K562 (cell line): ENCODE measurements around the gene PLTP. TPM values are rescaled to one million over a fixed set of nuclear protein-coding genes. Genes with fewer than 3 reads are reported as not detected.

ENCODE experiments used
- CHCHD3 ChIP-seq: fragments of 250-450 bp; sonication (Bioruptor Pico); IDR thresholded peaks from 2 replicates; pipeline ENCODE4 v2.1.2; 2022; ENCODE audit warnings: mild to moderate bottlenecking
- CREB1 ChIP-seq, 2 experiments: sonication (generic) in 1 of 2; formaldehyde crosslinking in 1 of 2; IDR thresholded peaks; 2 replicates each; pipeline versions ENCODE4 v1.6.1 to v1.8.0; 2012 to 2022; ENCODE audit warnings: inconsistent platforms in 1 of 2, mild to moderate bottlenecking in 1 of 2, missing genetic modification reagents in 1 of 2, moderate library complexity in 1 of 2
- FOXM1 ChIP-seq, 2 experiments: fragments of 450-650 bp in 1 of 2; sonication (generic) in 1 of 2; formaldehyde crosslinking in 1 of 2; IDR thresholded peaks; 2 replicates each; pipeline versions ENCODE4 v1.6.1 to v1.9.0; 2017 to 2022; ENCODE audit warnings: low read depth in 2 of 2, mild to moderate bottlenecking in 2 of 2, missing genetic modification reagents in 1 of 2, moderate library complexity in 1 of 2
- GTF2A2 ChIP-seq: IDR thresholded peaks from 2 replicates; pipeline ENCODE4 v1.6.1; 2016; ENCODE audit warnings: mild to moderate bottlenecking, missing genetic modification characterization, missing compliant biosample characterization
- OTX1 ChIP-seq: fragments of 450-650 bp; formaldehyde crosslinking; IDR thresholded peaks from 2 replicates; pipeline ENCODE4 v1.4.0; 2022; ENCODE audit warnings: mild to moderate bottlenecking
- RAD51 ChIP-seq: fragments of 450-650 bp; IDR thresholded peaks from 2 replicates; pipeline ENCODE4 v1.7.1; 2016; ENCODE audit warnings: low read depth, mild to moderate bottlenecking, borderline replicate concordance
- RBBP5 ChIP-seq: fragments of 200-600 bp; sonication (generic); IDR thresholded peaks from 2 replicates; pipeline ENCODE4 v1.6.1; 2012; ENCODE audit warnings: borderline replicate concordance, mild to moderate bottlenecking, low read length, control low read depth, inconsistent platforms; ENCODE audit not compliant: insufficient read depth, poor library complexity, severe bottlenecking
- SP2 ChIP-seq: IDR thresholded peaks from 2 replicates; pipeline ENCODE4 v1.6.1; 2011; ENCODE audit warnings: mild to moderate bottlenecking, low read depth, low read length, moderate library complexity; ENCODE audit not compliant: poor library complexity, severe bottlenecking; ENCODE audit errors: extremely low read depth
- TAF7 ChIP-seq: fragments of 450-650 bp; IDR thresholded peaks from 2 replicates; pipeline ENCODE4 v1.6.1; 2016; ENCODE audit warnings: missing genetic modification characterization, missing compliant biosample characterization
- TEAD1 ChIP-seq, 2 experiments: fragments of 450-650 bp in 1 of 2; sonication (generic) in 1 of 2; formaldehyde crosslinking; IDR thresholded peaks; 2 replicates each; pipeline versions ENCODE4 v1.4.0 to v1.8.0; 2020 to 2022; ENCODE audit warnings: mild to moderate bottlenecking in 2 of 2, missing genetic modification reagents in 1 of 2
- TGIF2 ChIP-seq: sonication (generic); formaldehyde crosslinking; IDR thresholded peaks from 2 replicates; pipeline ENCODE4 v1.8.1; 2022; ENCODE audit warnings: mild to moderate bottlenecking, missing genetic modification reagents, moderate library complexity
- TRIM28 ChIP-seq: fragments of 450-650 bp; IDR thresholded peaks from 2 replicates; pipeline ENCODE4 v1.6.1; 2017
- ZNF695 ChIP-seq: fragments of 450-650 bp; formaldehyde crosslinking; IDR thresholded peaks from 2 replicates; pipeline ENCODE4 v1.4.0; 2020; ENCODE audit warnings: mild to moderate bottlenecking, moderate library complexity
- polyA plus RNA-seq, 8 experiments: library from polyadenylated mRNA; depleted of rRNA in 4 of 8; stranded (reverse) in 5 of 8; unstranded in 3 of 8; fragments of >200 nt; fragmentation: Nextera tagmentation in 2 of 8; fragmentation: Illumina TruSeq in 1 of 8; extraction: Ambion mirVana in 2 of 8; extraction: Trizol in 1 of 8; gene quantifications; 2 replicates each; pipeline versions ENCODE4 v1.2.1 to v1.2.3, GENCODE V29; 2011 to 2014; ENCODE audit warnings: inconsistent platforms in 1 of 8, missing spikeins in 1 of 8
- total RNA-seq, 7 experiments: library from RNA; depleted of rRNA in 6 of 7; stranded (reverse); fragments of >200 nt in 6 of 7; fragmentation: Illumina TruSeq in 2 of 7; extraction: Trizol in 2 of 7; gene quantifications; 2 replicates each; pipeline versions ENCODE4 v1.2.1 to v1.2.3, GENCODE V29; 2011 to 2021; ENCODE audit warnings: low replicate concordance in 1 of 7
- TF ChIP-seq, protein P1 (sequence below): sonication (generic); formaldehyde crosslinking; IDR thresholded peaks from 2 replicates; pipeline ENCODE4 v1.8.1; 2023; ENCODE audit warnings: mild to moderate bottlenecking, missing genetic modification reagents, moderate library complexity
- TF ChIP-seq, protein P2 (sequence below), 3 experiments: fragments of 200-800 bp in 1 of 3; fragments of 250-450 bp in 1 of 3; fragments of 450-650 bp in 1 of 3; sonication (Bioruptor Pico) in 1 of 3; sonication (Bioruptor generic) in 1 of 3; formaldehyde crosslinking in 1 of 3; IDR thresholded peaks; 2 replicates each; pipeline versions ENCODE4 v1.6.1 to v1.8.0; 2016 to 2022; ENCODE audit warnings: mild to moderate bottlenecking in 2 of 3, missing genetic modification characterization in 2 of 3, missing compliant biosample characterization in 1 of 3, moderate library complexity in 1 of 3
- TF ChIP-seq, protein P3 (sequence below): sonication (generic); formaldehyde crosslinking; IDR thresholded peaks from 2 replicates; pipeline ENCODE4 v1.9.0; 2022; ENCODE audit warnings: mild to moderate bottlenecking, missing genetic modification reagents
- TF ChIP-seq, protein P4 (sequence below): IDR thresholded peaks from 2 replicates; pipeline ENCODE4 v1.6.1; 2016; ENCODE audit warnings: missing genetic modification characterization, missing compliant biosample characterization

Gene PLTP
- total and polyA plus RNA-seq, 9 of the 15 experiments (the other 6 are each of a cell fraction or from before 2014, with no cell fraction given): 2.8 to 29.3 (median 17.6) TPM

DNA sequence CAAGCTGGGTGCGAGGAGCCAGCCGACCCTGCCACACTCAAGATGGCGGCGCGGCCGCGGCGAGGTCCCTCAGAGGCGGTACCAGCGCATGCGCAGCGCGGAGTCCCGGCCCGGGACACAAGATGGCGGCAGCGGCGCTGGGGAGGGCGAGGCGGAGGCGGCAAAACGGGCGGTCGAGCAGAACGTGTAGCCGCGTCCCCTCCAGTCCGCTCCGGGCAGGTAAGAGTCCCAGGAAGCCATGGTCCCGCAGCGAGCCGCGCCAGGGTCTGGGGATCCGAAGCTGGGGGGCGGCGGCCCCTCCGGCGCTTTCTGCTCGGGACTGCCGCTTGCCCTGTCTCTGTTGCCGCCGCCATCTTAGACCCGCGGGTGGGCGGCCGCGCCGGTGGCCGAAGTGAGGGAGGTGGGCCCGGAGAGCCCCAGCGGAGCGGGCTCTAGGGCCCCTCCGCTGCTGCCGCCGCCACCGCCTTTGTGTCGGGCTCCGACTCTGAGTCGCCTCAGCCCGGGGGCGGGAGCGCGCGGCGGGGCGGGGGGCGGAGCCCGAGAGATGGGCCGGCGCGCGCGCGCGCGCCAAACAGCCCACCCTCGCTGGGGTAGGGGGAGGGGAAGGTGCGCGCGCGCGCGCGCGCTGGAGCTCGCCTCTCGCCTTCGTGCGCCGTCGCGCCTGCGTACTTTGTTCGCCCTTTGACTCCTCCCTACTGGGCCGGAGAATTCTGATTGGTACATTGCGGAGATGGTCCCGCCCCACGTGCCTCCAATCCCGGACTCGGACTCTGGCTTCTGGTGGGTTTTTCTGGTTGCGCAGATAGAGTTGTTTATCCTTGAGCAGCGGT, 22.8 kb upstream of the PLTP start, which contains the start of gene PCIF1 (continued):
- TF ChIP-seq TAF7 (tag) (peak; percentile 100), TEAD1 (CRISPR knock-in tag; IDR thresholded peaks at IDR 0.05) (peak; percentile 29 to 40; a peak in 2 of 4 replicates), SP2 (peak; percentile 59), OTX1 (CRISPR knock-in tag) (peak; percentile 78; the same call in 1 of the 2 replicates), FOXM1 (IDR thresholded peaks at IDR 0.05; ENCODE audit: low read depth) (no peak), FOXM1 (CRISPR knock-in tag; IDR thresholded peaks at IDR 0.05; ENCODE audit: low read depth) (peak; percentile 92), TGIF2 (CRISPR knock-in tag) (0 out of 2 replicates have a peak, but pooled peaks have one; percentile 73), CHCHD3 (CRISPR knock-in tag) (peak; percentile 12; the same call in 1 of the 2 replicates), ZNF695 (CRISPR knock-in tag) (no peak), RAD51 (peak; percentile 86), CREB1 (IDR thresholded peaks at IDR 0.05) (peak; percentile 72; the same call in 1 of the 2 replicates), CREB1 (CRISPR knock-in tag; IDR thresholded peaks at IDR 0.05) (no peak), RBBP5 (peak; percentile 93), GTF2A2 (tag) (0 out of 2 replicates have a peak, but pooled peaks have one; percentile 69), TRIM28 (0 out of 2 replicates have a peak, but pooled peaks have one; percentile 11)
- TF ChIP-seq, protein P1, sequence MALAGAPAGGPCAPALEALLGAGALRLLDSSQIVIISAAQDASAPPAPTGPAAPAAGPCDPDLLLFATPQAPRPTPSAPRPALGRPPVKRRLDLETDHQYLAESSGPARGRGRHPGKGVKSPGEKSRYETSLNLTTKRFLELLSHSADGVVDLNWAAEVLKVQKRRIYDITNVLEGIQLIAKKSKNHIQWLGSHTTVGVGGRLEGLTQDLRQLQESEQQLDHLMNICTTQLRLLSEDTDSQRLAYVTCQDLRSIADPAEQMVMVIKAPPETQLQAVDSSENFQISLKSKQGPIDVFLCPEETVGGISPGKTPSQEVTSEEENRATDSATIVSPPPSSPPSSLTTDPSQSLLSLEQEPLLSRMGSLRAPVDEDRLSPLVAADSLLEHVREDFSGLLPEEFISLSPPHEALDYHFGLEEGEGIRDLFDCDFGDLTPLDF (CRISPR knock-in tag): 0 out of 2 replicates have a peak, but pooled peaks have one; percentile 47
- TF ChIP-seq, protein P2, sequence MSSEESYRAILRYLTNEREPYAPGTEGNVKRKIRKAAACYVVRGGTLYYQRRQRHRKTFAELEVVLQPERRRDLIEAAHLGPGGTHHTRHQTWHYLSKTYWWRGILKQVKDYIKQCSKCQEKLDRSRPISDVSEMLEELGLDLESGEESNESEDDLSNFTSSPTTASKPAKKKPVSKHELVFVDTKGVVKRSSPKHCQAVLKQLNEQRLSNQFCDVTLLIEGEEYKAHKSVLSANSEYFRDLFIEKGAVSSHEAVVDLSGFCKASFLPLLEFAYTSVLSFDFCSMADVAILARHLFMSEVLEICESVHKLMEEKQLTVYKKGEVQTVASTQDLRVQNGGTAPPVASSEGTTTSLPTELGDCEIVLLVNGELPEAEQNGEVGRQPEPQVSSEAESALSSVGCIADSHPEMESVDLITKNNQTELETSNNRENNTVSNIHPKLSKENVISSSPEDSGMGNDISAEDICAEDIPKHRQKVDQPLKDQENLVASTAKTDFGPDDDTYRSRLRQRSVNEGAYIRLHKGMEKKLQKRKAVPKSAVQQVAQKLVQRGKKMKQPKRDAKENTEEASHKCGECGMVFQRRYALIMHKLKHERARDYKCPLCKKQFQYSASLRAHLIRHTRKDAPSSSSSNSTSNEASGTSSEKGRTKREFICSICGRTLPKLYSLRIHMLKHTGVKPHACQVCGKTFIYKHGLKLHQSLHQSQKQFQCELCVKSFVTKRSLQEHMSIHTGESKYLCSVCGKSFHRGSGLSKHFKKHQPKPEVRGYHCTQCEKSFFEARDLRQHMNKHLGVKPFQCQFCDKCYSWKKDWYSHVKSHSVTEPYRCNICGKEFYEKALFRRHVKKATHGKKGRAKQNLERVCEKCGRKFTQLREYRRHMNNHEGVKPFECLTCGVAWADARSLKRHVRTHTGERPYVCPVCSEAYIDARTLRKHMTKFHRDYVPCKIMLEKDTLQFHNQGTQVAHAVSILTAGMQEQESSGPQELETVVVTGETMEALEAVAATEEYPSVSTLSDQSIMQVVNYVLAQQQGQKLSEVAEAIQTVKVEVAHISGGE (CRISPR knock-in tag; IDR thresholded peaks at IDR 0.05): peak in 1 of 3 experiments; percentile 72; a peak in 3 of 6 replicates
- TF ChIP-seq, protein P3, sequence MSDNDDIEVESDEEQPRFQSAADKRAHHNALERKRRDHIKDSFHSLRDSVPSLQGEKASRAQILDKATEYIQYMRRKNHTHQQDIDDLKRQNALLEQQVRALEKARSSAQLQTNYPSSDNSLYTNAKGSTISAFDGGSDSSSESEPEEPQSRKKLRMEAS: peak; percentile 43
- TF ChIP-seq, protein P4, sequence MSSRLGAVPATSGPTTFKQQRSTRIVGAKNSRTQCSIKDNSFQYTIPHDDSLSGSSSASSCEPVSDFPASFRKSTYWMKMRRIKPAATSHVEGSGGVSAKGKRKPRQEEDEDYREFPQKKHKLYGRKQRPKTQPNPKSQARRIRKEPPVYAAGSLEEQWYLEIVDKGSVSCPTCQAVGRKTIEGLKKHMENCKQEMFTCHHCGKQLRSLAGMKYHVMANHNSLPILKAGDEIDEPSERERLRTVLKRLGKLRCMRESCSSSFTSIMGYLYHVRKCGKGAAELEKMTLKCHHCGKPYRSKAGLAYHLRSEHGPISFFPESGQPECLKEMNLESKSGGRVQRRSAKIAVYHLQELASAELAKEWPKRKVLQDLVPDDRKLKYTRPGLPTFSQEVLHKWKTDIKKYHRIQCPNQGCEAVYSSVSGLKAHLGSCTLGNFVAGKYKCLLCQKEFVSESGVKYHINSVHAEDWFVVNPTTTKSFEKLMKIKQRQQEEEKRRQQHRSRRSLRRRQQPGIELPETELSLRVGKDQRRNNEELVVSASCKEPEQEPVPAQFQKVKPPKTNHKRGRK (tag): no peak
